NCI-H1694 treated with DMSO at 0.1 percent for 48 hours (cell line): Measurements from ENCODE around the gene FAHD2A.
"Not testable (repeated sequence)": the region's sequence is repeated elsewhere in the genome, so short reads cannot be mapped to it uniquely, and the experiment has no call there.

Experiments
- DNase-seq: peaks from one replicate; lab custom pipeline; 2025; lab: John Stamatoyannopoulos, UW

Gene FAHD2A

DNA sequence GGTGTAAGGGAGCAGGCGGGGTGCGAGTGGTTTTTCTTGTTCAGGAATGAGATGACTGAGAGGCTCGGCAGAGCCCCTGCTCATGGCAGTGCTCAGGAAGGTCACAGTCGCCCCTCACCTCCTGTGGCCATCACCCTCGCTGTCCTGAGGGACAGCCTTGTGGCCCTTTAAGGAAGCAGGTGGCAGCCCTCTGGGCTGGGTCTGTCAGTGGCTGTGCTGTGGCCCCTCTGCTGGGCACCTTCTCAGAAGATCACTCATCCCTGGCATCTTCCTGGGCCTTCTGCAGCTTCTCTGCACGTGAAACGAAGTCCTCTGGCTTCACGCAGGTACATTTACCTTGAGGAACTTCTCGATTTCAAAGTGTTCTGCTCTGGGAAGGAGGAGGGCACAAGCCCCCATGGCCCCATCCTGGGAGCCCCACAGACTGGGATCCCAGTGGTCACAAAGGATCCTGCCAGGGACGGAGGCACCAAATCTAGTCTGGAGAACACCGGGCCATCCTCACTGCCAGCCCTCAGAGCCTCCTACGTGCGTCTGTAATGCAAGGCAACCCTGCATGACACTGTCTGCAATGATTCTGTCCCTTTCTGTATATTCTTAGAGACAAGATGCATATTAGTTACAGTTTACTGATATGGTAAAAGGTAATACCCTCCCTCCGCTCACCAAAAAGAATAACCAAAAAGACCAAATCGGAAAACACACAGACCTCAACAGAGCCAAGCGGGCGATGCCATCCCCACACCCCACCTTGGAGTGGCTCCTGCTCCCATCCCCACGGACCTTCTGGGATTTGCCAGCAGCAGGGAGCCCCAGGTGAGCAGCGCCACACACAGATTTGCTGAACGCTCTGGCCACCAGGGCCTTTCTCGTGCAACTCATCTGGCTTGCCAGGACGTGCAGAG is 25.9 kb upstream of the FAHD2A start:
- DNase-seq, result no peak

DNA sequence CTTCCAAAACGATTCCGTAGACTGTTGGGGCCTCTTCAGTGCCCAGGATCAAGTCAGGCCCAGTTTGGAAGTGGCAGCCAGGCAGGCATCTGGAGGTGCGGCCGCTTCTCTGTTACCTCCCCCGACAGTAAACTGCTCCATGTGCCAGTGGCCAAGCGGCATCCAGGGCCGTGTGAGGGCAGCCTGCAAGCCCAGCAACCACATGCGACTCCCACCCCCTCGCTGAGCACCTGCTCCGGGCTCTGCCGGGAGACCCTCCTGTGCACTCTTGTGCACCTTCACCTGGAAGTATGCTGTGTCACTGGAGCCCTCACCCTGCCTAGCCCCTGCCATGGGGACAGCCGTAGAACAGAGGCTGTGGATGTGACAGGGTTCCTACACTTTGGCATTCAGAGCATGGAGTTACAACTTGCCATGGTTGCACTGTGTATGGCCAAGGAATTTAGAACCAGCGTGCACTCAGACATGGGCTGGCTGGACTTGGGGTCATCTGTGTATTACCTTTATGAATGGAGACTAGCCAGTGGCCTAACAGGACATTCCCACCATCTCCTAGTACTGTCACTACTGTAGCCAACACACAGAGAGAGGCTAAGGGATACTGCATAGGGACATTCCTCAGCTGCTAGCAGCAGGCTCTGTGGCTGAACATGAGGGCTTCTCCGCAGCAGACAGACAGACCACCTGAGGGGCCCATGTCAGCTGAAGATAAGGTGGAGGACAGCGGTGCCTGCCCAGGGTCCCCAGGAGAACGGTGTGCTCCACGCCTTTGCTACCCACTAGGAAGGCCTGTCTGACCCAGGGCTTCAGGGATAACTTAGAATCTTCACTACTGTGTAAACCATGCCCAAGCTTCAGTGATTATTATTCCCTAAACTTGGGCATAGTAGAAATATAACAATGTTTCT is 25.0 kb upstream of the FAHD2A start:
- no peak for DNase-seq

GRCh38 chr2:95378281-95378680 is 24.2 kb upstream of the FAHD2A start:
- DNase-seq, result not testable (repeated sequence)

GRCh38 chr2:95379371-95379831 is 23.1 kb upstream of the FAHD2A start:
- no peak for DNase-seq

DNA sequence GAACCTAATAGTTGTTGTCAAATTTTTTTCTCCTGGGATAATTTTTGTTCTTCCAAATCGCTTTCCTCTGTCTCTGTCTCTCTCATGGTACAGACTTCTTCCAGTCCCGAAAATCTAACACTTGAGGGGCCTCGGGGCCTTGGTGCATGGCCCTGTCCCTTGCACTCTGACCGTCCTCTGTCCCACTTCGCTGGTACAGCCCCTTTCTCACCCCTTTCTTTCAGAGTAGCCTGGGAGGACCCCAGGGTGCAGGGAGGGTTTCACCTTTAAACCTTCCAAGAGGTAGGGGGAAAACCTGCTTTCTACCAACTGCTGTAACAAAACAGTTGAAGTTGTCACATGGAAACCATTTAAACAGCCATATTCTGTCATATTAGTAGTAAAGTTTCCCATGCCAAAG is 22.2 kb upstream of the FAHD2A start:
- DNase-seq, result no peak

- no peak for DNase-seq
Measured at GRCh38 chr2:95380731-95381130, 21.8 kb upstream of the FAHD2A start.

- no peak for DNase-seq
Measured at GRCh38 chr2:95381212-95382191, 21.0 kb upstream of the FAHD2A start.

DNA sequence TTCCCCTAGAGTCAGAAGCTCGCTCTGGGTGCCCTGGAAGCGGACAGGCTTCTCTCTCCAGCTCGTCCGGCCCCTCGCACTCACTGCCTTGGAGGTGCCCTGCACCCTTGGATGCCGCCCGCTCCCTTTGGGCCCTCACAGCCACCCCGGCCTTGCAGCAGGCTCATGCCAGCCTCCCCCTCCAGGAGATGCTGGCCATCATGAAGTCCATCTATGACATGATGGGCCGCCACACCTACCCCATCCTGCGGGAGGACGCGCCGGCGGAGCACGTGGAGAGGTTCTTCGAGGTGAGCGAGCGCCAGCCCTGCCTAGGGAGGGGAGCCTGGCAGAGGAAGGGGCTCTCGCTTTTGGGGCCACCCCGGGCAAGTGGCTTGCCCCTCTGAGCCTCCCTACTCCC is 20.3 kb upstream of the FAHD2A start:
- DNase-seq, result no peak

DNA sequence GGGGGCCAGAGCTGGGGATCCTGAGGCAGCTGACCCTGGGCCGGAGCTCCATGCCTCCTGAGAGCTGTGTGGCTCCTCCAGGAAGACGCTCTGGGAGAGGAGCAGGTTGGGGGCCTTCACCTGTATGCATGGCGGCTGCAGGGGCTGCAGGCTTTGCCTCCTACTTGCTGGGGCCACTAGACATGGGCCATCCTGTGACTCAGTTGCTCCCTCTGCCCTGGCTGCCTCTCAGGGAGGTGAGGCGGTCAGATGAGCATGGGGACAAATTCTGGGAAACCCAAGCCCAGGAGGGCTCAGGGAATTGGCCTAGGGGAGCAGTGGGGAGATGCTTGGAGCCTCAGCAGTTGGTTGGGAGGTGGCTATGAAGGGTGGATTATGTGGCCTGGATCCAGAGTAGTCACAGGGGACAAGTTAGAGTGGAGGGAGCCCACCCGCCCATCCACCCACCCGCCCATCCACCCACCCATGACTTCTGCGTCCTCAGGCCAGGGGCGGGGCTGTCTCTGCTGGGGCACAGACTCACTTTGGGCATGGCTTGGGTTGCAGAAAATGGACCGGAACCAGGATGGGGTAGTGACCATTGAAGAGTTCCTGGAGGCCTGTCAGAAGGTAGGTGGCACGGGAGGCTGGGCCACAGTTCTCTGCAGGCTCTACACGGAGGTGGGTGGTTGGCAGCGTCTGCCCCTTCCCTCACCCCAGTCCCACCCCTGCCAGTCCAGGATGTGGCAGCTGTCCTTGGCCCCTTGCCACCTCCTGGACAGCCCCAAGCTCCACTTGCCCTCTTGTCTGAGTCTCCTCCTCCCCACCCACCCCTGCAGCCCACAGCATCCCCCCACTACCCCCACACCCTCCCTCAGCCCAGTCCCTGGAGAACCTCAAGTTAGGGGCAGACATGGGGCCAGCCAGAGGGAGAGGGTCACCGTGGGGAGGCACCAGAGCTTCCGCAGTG is 19.5 kb upstream of the FAHD2A start:
- no peak for DNase-seq

DNA sequence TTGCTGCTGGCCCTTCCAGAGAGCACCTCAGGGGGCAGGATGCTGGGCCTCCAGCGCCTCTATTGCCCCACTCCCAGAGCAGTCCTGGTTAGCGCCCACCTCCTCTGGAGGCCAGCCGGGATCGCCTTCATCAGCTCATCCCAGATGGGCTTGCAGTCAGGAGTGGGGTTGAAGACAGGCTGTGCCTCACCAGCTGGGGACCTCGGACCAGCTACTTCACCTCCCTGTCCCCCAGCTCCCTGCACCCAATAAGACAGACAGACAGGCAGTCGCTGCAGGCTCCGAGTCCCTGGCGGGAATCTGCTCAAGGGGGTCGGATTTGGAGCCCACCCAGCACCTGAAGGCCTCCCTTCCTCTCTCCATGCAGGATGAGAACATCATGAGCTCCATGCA is 18.9 kb upstream of the FAHD2A start:
- no peak for DNase-seq

- DNase-seq, result no peak
Measured at GRCh38 chr2:95384854-95385569, 17.5 kb upstream of the FAHD2A start.

DNA sequence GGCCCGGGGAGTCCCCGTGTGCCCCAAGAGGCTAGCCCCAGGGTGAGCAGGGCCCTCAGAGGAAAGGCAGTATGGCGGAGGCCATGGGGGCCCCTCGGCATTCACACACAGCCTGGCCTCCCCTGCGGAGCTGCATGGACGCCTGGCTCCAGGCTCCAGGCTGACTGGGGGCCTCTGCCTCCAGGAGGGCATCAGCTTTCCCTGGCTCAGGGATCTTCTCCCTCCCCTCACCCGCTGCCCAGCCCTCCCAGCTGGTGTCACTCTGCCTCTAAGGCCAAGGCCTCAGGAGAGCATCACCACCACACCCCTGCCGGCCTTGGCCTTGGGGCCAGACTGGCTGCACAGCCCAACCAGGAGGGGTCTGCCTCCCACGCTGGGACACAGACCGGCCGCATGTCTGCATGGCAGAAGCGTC is 16.9 kb upstream of the FAHD2A start:
- no peak for DNase-seq

DNA sequence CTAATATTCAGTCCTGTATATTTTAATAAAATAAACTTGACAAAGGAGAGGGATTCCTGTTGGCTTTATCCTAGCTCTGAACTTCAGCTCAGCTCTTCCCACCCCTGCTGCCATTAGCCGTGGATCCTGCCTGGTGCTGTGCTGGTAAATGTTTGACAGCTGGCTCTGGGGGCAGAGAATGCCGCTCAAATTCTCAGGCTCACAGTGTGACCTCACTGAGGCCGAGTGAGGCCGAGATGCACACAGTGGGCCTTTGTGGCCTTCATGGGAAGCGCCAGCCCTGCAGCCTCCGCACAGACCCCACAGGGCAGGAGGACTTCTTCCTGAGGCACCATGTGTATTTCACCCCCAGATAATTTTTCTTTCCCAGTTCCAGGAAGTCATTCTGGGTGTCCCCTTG is 16.5 kb upstream of the FAHD2A start:
- no peak for DNase-seq

DNA sequence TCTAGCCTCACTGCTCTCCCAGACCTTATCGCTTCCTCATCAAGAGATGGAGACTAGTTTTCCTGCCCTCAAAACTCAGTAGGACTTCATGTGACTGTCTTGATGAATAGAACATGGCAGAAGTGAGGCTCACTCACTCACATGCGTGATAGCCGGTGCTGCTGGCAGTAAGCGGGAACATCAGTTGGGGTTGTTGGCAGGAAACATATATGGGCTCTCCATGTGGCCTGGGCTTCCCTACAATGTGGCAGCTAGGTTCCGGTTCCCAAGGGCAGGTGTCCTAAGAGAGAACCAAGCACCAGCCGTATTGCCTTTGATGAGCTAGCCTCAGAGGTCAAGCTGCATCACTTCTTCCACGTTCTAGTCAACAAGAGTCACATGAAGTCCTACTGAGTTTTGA is 15.2 kb upstream of the FAHD2A start:
- DNase-seq, result no peak

- DNase-seq, result no peak
Measured at GRCh38 chr2:95388091-95388692, 14.3 kb upstream of the FAHD2A start.

DNA sequence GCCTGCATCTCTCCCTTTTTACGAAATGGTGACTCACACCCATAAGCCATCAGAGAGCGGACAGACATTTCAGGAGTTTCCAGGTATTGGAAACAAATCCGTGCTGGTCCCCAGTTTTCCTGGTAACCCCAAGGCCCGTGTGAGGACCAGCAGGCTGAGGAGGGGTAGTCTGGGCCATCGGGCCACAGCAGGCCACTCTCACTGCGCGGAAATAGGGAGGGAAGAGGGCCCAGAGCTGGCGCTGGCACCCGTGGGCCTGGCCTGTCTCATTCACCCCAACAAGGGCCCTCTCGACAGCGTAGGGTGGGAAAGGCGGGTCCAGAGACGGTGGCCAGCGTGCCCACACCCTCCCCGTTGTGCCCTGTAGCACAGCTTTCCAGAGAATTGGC is 13.7 kb upstream of the FAHD2A start:
- no peak for DNase-seq

DNA sequence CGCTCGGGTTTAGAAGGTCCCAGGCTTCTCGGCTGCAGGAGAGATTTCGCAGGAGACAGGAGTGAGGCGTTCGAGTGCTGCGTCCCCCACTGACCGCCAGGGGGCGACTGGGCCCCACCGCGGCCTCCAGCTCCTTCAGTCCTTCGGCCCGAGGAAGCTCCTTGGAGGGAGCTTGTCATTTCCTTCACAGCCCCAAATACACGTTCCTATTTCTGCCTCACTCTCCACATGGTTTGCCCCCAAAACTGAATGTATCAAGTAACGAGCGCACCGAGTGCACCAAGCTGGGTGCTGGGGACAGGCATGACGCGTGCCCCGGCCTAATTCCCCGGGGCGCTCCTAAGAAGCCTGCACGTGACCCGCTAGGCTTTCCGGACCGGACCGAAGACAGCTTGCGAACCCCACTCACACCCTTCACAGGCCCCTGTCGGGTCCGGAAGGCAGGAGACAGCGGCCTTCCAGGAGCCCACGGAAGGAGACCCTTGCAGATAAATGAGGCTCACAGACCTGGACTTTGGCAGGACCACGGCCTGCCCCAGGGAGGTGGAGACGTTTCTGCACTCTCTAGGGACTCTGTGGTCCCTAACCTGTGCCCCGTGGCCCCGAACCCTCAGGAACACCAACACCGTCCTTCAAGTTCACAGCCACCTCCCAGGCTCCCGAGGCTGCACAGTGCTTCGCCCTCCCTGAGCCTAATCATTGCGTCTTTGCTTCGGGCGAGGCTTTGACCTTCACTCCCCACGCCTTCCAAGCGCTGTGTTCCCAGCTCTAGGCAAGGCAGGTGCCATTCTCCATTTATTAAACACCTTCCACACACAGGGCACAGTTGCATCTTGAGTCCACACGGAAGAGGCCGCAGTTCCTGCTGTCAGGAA is 13.0 kb upstream of the FAHD2A start:
- no peak for DNase-seq

- no peak for DNase-seq
Measured at GRCh38 chr2:95390272-95390880, 12.1 kb upstream of the FAHD2A start.
